B cell (primary cell): ENCODE data around the gene GCAT. TPM values are rescaled to one million over a fixed set of nuclear protein-coding genes. Genes with fewer than 3 reads are reported as not detected.

Experiments
- ATAC-seq: fragments of 200-7000 bp; cut with Tn5 transposase; one replicate; pipeline ENCODE4 v1.10.0; 2021; ENCODE audit warnings: low read depth, mild to moderate bottlenecking, moderate number of reproducible peaks, moderate library complexity
- CTCF ChIA-PET: fragments of 350-600 bp; sonication (Branson Sonifier 250); formaldehyde crosslinking; loops from one replicate; lab custom pipeline; 2021; ENCODE audit warnings: antibody characterized with exemption, inconsistent platforms; lab: Charles Lee
- POLR2A ChIA-PET: fragments of 350-600 bp; sonication (Branson Sonifier 250); formaldehyde crosslinking; loops from one replicate; lab custom pipeline; 2021; ENCODE audit warnings: antibody characterized with exemption; lab: Charles Lee
- DNase-seq: peaks from one replicate; pipeline ENCODE4 v3.0.0; 2013
- H2AFZ ChIP-seq: 2 replicates; pipeline ENCODE4 v1.6.1; 2012; ENCODE audit warnings: mild to moderate bottlenecking, low read depth, low read length; ENCODE audit not compliant: insufficient read depth, poor library complexity, severe bottlenecking
- H3K27ac ChIP-seq, 2 donors: 1 replicate in 1 of 2; 2 replicates in 1 of 2; pipeline ENCODE4 v1.5.1; 2012 to 2013; ENCODE audit warnings: low read length in 2 of 2, mild to moderate bottlenecking in 2 of 2, moderate library complexity in 1 of 2
- H3K27me3 ChIP-seq, 4 experiments: fragments of 200-600 bp in 1 of 4; sonication (generic) in 1 of 4; replicated peaks in 1 of 4; 1 replicate in 2 of 4; 2 replicates in 2 of 4; pipeline versions ENCODE4 v1.6.1 to v1.7.0; 2013 to 2016; ENCODE audit warnings: low read length in 3 of 4, mild to moderate bottlenecking in 2 of 4, mixed read lengths in 1 of 4, moderate library complexity in 1 of 4; ENCODE audit not compliant: insufficient read depth in 4 of 4, control insufficient read depth in 3 of 4; ENCODE audit errors: control extremely low read depth in 1 of 4
- H3K36me3 ChIP-seq, 2 experiments: replicated peaks in 1 of 2; 1 replicate in 1 of 2; 2 replicates in 1 of 2; pipeline versions ENCODE4 v1.6.1 to v1.7.1; 2013; ENCODE audit warnings: low read length in 1 of 2; ENCODE audit not compliant: insufficient read depth in 2 of 2, control insufficient read depth in 1 of 2; ENCODE audit errors: control extremely low read depth in 1 of 2, extremely low read depth in 1 of 2
- H3K4me1 ChIP-seq, 2 donors: fragments of 200-600 bp in 1 of 2; sonication (generic) in 1 of 2; 1 replicate in 1 of 2; 2 replicates in 1 of 2; pipeline versions ENCODE4 v1.5.1 to v1.6.1; 2013 to 2017; ENCODE audit warnings: low read length in 2 of 2; ENCODE audit not compliant: control insufficient read depth in 2 of 2, insufficient read depth in 2 of 2
- H3K4me2 ChIP-seq: replicated peaks from 2 replicates; pipeline ENCODE3; 2012; ENCODE audit warnings: mild to moderate bottlenecking, low read depth, low read length; ENCODE audit not compliant: poor library complexity, severe bottlenecking
- H3K4me3 ChIP-seq, 5 experiments: fragments of 200-600 bp in 1 of 5; sonication (generic) in 1 of 5; 1 replicate in 3 of 5; 2 replicates in 2 of 5; pipeline versions ENCODE4 v1.5.1 to v1.7.0; 2011 to 2016; ENCODE audit warnings: low read length in 4 of 5, mild to moderate bottlenecking in 4 of 5, low read depth in 2 of 5, control low read depth in 1 of 5, moderate library complexity in 1 of 5; ENCODE audit not compliant: insufficient read depth in 1 of 5; ENCODE audit errors: control extremely low read depth in 1 of 5, extremely low read depth in 1 of 5
- H3K79me2 ChIP-seq: fragments of 200-600 bp; sonication (generic); one replicate; pipeline ENCODE4 v1.6.0; 2016; ENCODE audit warnings: low read length; ENCODE audit not compliant: control insufficient read depth, insufficient read depth
- H3K9ac ChIP-seq: fragments of 200-600 bp; sonication (generic); 2 replicates; pipeline ENCODE4 v1.6.1; 2017; ENCODE audit warnings: mild to moderate bottlenecking, low read length, moderate library complexity
- H3K9me3 ChIP-seq, 3 donors: one replicate each; pipeline versions ENCODE4 v1.6.1 to v1.7.1; 2013; ENCODE audit warnings: low read length in 2 of 3; ENCODE audit not compliant: control insufficient read depth in 2 of 3, insufficient read depth in 1 of 3; ENCODE audit errors: control extremely low read depth in 1 of 3
- H4K20me1 ChIP-seq: 2 replicates; pipeline ENCODE4 v1.6.0; 2012; ENCODE audit warnings: mild to moderate bottlenecking, low read length; ENCODE audit not compliant: insufficient read depth, control insufficient read depth, poor library complexity, severe bottlenecking
- H3K27ac Mint-ChIP-seq: one replicate; pipeline ENCODE4 v1.8.0; 2021; ENCODE audit warnings: mixed read lengths
- H3K27me3 Mint-ChIP-seq: one replicate; pipeline ENCODE4 v1.8.0; 2021; ENCODE audit warnings: mixed read lengths
- H3K4me1 Mint-ChIP-seq: one replicate; pipeline ENCODE4 v1.8.0; 2021; ENCODE audit warnings: mixed read lengths
- H3K4me3 Mint-ChIP-seq: one replicate; pipeline ENCODE4 v1.8.0; 2021; ENCODE audit warnings: mixed read lengths
- H3K9me3 Mint-ChIP-seq: one replicate; pipeline ENCODE4 v1.8.0; 2022; ENCODE audit warnings: mixed read lengths; ENCODE audit not compliant: insufficient read depth
- EZH2 ChIP-seq: IDR thresholded peaks from 2 replicates; pipeline ENCODE4 v1.6.1; 2012; ENCODE audit warnings: borderline replicate concordance, low read depth, mild to moderate bottlenecking, moderate library complexity, low read length; ENCODE audit not compliant: insufficient read depth, poor library complexity, severe bottlenecking
- WGBS: methylation state at CpG from one replicate; pipeline ENCODE4 v1.1.5; 2013; ENCODE audit warnings: missing lambda C conversion rate; ENCODE audit not compliant: insufficient coverage; 5-methylcytosine and 5-hydroxymethylcytosine counted together
- intact Hi-C: fragments of 100-400 bp; cut with micrococcal nuclease; formaldehyde crosslinking; loops from one replicate; pipeline ENCODE4 v1.10.0; 2022
- polyA plus RNA-seq: library from polyadenylated mRNA; depleted of rRNA; stranded (reverse); fragments of >200 nt; gene quantifications from 2 replicates; pipeline ENCODE4 v1.2.3, GENCODE V29; 2012
- total RNA-seq, 2 donors: library from RNA; stranded (reverse); fragments of 120-200 nt in 1 of 2; gene quantifications; 1 replicate in 1 of 2; 2 replicates in 1 of 2; pipeline versions ENCODE4 v1.2.3 to v1.2.4, GENCODE V29; 2013 to 2022
- TF ChIP-seq, protein P1 (sequence below): fragments of 200-600 bp; IDR thresholded peaks from one replicate; pipeline ENCODE4 v1.8.0; 2022; ENCODE audit warnings: antibody characterized with exemption, mild to moderate bottlenecking

Gene GCAT
- total and polyA plus RNA-seq, 2 donors (not counting 1 experiment from before 2014, with no cell fraction given), result 0.15 to 0.47 TPM

DNA sequence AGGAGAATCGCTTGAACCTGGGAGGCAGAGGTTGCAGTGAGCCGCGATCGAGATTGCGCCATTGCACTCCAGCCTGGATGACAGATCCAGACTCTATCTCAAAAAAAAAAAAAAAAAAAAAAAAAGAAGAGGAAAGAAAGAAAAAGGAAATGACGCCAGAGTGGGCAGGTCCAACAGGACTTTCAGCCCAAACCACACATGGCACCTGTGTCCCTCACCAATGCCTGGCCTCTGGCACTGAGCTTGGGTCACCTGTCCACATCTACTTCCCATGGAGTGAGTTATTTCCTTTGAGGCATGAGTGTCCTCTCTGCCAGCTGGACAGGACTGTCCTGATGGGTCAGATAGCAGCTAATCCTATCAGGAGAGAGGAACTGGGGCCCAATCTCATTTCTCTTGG, 15.2 kb upstream of the GCAT start:
- no CpG with 5 or more reads among the region's 6 CpGs for WGBS
- no peak overlapping the region for H3K9ac ChIP-seq
- H3K9me3 ChIP-seq, result no peaks in the 10 kb centered on the region
- no peak overlapping the region for H3K27ac ChIP-seq
- H3K27me3 Mint-ChIP-seq, result no peaks in the 10 kb centered on the region
- H3K4me1 ChIP-seq, result no peaks in the 10 kb centered on the region
- no peak overlapping the region for H3K4me2 ChIP-seq
- no peak overlapping the region for H3K4me3 ChIP-seq
- no peaks in the 10 kb centered on the region for H4K20me1 ChIP-seq
- no peak overlapping the region for H3K27ac Mint-ChIP-seq
- no peaks in the 10 kb centered on the region for H3K36me3 ChIP-seq
- intact Hi-C loops, result no loop called here
- no peaks in the 10 kb centered on the region for H3K4me1 Mint-ChIP-seq
- no peak overlapping the region for H2AFZ ChIP-seq
- POLR2A ChIA-PET, result interaction anchor here (0.7 kb wide), 1 partner anchor 159 kb away, joined by 8 read pairs; no protein-coding TSS in a partner anchor
- no peak for DNase-seq
- no peak overlapping the region for H3K4me3 Mint-ChIP-seq
- H3K9me3 Mint-ChIP-seq, result no peaks in the 10 kb centered on the region
- ATAC-seq, result no peak
- H3K27me3 ChIP-seq, result peaks cover 0 to 2% (median 0%) of the 10 kb centered on the region in 4 experiments
- H3K79me2 ChIP-seq, result no peaks in the 10 kb centered on the region
- no peak for TF ChIP-seq EZH2
- TF ChIP-seq, protein P1, sequence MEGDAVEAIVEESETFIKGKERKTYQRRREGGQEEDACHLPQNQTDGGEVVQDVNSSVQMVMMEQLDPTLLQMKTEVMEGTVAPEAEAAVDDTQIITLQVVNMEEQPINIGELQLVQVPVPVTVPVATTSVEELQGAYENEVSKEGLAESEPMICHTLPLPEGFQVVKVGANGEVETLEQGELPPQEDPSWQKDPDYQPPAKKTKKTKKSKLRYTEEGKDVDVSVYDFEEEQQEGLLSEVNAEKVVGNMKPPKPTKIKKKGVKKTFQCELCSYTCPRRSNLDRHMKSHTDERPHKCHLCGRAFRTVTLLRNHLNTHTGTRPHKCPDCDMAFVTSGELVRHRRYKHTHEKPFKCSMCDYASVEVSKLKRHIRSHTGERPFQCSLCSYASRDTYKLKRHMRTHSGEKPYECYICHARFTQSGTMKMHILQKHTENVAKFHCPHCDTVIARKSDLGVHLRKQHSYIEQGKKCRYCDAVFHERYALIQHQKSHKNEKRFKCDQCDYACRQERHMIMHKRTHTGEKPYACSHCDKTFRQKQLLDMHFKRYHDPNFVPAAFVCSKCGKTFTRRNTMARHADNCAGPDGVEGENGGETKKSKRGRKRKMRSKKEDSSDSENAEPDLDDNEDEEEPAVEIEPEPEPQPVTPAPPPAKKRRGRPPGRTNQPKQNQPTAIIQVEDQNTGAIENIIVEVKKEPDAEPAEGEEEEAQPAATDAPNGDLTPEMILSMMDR, result no peak
- CTCF ChIA-PET, result no interaction called here

- Mint-ChIP-seq H3K4me1 (peaks cover 7% of the 10 kb centered on the region), H3K4me3 (no peak overlapping the region), H3K9me3 (no peaks in the 10 kb centered on the region), H3K27me3 (peaks cover 4% of the 10 kb centered on the region), H3K27ac (no peak overlapping the region)
- ChIA-PET CTCF (no interaction called here), POLR2A (no interaction called here)
- intact Hi-C loops, result no loop called here
- Histone ChIP-seq H3K9ac (no peak overlapping the region), H3K4me3 (no peak overlapping the region), H3K27ac (no peak overlapping the region), H3K4me1 (no peaks in the 10 kb centered on the region), H4K20me1 (no peaks in the 10 kb centered on the region), H3K9me3 (no peaks in the 10 kb centered on the region), H3K79me2 (no peaks in the 10 kb centered on the region), H2AFZ (no peak overlapping the region), H3K4me2 (no peak overlapping the region), H3K36me3 (no peaks in the 10 kb centered on the region), H3K27me3 (peaks cover 0 to 2% (median 0%) of the 10 kb centered on the region in 4 experiments)
- TF ChIP-seq EZH2, result no peak
- TF ChIP-seq, protein P1, result no peak
- WGBS, result 80% methylated on average over 2 of the region's 2 CpGs
- DNase-seq (no peak), ATAC-seq (no peak)
Observed at GRCh38 chr22:37794376-37794775, 13.4 kb upstream of the GCAT start.
